Fibroblast of lung (primary cell): ENCODE measurements around the gene SNTN.

ENCODE experiments used
- CTCF ChIP-seq, 2 donors: IDR thresholded peaks in 1 of 2; conservative IDR thresholded peaks in 1 of 2; 1 replicate in 1 of 2; 2 replicates in 1 of 2; pipeline ENCODE4 v1.5.1; 2011 to 2012; ENCODE audit warnings: low read length in 2 of 2, control low read depth in 1 of 2, inconsistent platforms in 1 of 2, low read depth in 1 of 2, mild to moderate bottlenecking in 1 of 2
- EZH2 ChIP-seq: IDR thresholded peaks from 2 replicates; pipeline ENCODE4 v1.5.1; 2012; ENCODE audit warnings: low read length, control low read depth, mild to moderate bottlenecking; ENCODE audit errors: missing control alignments

- no peak for TF ChIP-seq CTCF (conservative IDR thresholded peaks at IDR 0.05 in 1 of 2, IDR thresholded peaks at IDR 0.05 in 1 of 2; ENCODE audit: low read depth in 1 of 2, low read length in 2 of 2)
- no peak for TF ChIP-seq EZH2
Observed at GRCh38 chr3:63652066-63652725, at the start of gene SNTN.
